Mononuclear cell (primary cell): Measurements from ENCODE around the gene DNAH1. TPM values are rescaled to one million over a fixed set of nuclear protein-coding genes. Genes with fewer than 3 reads are reported as not detected.

Experiments
- H3K27me3 ChIP-seq: 2 replicates; pipeline ENCODE4 v1.6.0; 2011; ENCODE audit warnings: low read length, control low read depth; ENCODE audit not compliant: insufficient read depth
- H3K4me1 ChIP-seq: 2 replicates; pipeline ENCODE4 v1.5.1; 2011; ENCODE audit warnings: mild to moderate bottlenecking, low read length, control low read depth; ENCODE audit not compliant: insufficient read depth
- H3K4me3 ChIP-seq: 2 replicates; pipeline ENCODE4 v1.5.1; 2011; ENCODE audit warnings: mild to moderate bottlenecking, low read length, moderate library complexity
- H3K9me3 ChIP-seq: 2 replicates; pipeline ENCODE4 v1.5.1; 2011; ENCODE audit warnings: low read depth, mild to moderate bottlenecking, control low read depth, low read length
- total RNA-seq: library from RNA; depleted of rRNA; stranded (reverse); fragments of >200 nt; gene quantifications from one replicate; pipeline ENCODE4 v1.2.3, GENCODE V29; 2012

The DNAH1 gene
- total RNA-seq, 1 donor = 20.9 TPM

DNA sequence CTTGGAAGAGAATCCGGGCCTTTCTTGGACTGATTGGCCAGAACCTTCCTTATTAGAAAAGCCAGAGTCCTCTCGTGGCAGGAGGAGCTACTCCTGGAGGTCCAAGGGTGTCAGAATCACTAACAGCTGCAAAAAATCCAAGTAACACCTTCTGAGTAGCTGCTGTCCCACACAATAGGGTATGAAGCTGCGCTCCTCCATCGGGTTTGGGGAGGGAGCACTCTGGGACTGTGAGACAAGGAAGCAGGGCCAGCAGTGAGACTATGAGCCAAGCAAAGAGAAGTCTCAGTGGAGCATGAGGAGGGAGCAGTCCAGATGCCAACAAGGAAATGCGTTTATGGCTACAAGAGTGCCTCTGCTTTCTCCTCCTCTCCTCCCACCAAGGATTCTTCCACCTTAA, 107.1 kb downstream of the DNAH1 start:
- Histone ChIP-seq H3K9me3 (no peaks in the 10 kb centered on the region), H3K27me3 (no peaks in the 10 kb centered on the region), H3K4me3 (no peak overlapping the region), H3K4me1 (no peaks in the 10 kb centered on the region)

DNA sequence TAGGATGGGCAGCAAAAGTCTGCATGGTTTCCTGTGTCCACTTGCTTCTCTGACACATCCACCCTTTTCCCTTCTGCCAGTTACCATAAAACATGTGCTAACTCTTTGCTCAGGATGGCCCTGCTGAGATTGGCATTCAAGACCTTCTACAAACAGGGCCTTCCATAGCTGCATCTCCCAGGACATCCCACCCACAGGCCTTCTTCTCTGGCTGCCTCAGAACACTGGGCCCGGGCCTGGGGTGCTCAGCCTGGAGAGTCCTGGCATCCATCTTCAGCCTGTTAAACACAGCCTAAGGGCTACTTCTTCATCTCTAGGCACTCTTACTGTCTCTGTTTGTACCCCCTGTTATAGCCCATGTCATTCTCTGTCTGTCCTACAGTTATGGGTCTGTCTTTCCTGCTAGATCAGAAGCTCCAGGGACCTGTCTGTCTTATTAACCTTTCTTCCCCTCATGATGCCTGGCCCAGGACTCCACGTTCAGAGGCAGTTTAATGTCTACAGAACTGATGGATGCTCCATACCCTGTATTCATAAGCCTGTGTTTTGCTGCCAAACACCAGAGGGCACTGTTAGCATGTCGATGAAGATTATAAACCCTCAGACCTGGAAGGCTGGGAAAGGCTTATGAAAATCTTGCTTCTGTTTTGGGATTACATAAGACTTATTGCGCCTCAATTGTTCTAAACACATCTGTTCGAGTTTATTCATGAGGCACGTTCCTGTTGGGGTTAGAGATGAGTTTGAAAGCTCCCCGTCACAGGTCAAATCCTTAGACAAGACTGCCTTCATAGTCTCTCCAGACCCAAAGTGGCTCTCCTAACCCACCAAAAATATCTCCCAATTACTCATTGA, 112.3 kb downstream of the DNAH1 start:
- Histone ChIP-seq H3K4me3 (no peak overlapping the region), H3K9me3 (no peaks in the 10 kb centered on the region)

DNA sequence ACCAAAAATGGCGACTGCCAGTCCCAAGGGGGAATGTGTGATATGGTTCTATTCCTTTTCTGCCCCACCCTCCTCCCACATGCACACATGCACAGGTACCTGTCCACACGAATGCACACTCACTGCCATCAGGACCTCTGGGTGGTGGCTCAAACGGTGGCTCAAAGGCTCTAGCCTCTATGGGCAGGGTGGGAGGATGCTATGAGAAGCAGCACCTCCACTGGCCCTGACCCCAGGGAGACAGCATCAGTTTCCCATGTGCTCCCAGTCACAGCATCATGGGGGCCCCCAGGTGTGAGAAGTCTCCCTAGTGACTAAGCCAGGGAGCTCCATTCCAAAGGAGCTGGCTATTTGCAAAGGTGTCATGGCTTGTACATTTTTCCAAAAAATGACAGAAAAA, 112.9 kb downstream of the DNAH1 start:
- Histone ChIP-seq H3K4me3 (no peak overlapping the region), H3K4me1 (peaks cover 18% of the 10 kb centered on the region), H3K9me3 (no peaks in the 10 kb centered on the region), H3K27me3 (no peaks in the 10 kb centered on the region)

More for the DNA sequence above, 112.3 kb downstream of the DNAH1 start:
- no peaks in the 10 kb centered on the region for H3K27me3 ChIP-seq
- peaks cover 14% of the 10 kb centered on the region for H3K4me1 ChIP-seq

DNA sequence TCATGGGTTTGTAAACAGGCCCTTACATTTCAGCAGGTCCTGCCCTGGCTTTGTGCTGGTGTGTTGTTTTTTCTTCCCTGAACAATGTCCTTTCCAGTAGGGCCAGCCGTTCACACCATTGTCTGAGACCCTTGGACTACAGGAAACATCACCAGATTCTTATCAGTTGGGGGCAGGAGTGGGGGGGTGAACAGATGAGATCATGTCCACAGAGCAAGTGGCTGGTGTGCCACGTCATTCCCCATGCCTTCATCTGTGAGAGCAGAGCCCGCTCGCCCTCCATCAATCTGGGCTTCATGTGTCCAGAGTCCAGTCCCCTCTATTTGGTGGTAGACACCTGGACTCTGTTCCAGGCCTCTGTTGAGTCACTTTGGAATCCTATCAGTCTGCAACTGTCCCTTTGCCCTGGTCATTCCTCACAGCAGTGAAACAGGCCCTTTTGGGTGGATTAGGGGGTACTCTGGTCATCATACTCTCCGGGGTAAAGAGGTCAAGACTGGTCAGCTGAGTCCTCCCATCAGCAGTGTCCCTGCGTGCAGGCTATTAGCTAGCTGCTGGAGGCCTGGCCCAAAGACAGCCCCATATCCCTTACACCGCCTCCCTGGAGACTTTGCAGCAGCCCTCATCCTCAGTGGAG, 113.8 kb downstream of the DNAH1 start:
- Histone ChIP-seq H3K9me3 (no peaks in the 10 kb centered on the region), H3K27me3 (no peaks in the 10 kb centered on the region), H3K4me1 (peaks cover 18% of the 10 kb centered on the region), H3K4me3 (no peak overlapping the region)

DNA sequence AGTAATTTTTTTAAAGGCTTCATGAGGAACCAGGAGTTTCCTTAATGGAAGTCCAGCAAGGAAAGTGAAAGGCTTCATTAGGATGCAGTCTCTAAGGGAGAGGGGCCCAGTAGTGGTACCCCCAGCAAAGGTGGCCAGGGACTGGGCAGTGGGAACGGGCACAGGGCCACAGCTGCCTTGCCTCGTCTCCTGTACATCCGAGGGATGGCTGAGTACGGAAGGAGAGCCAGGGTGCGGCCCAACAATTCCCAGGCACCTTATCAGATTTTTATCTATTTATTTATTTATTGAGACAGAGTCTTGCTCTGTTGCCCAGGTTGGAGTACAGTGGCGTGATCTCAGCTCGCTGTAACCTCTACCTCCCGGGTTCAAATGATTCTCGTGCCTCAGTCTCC, 114.3 kb downstream of the DNAH1 start:
- Histone ChIP-seq H3K4me1 (peaks cover 18% of the 10 kb centered on the region), H3K9me3 (no peaks in the 10 kb centered on the region), H3K27me3 (no peaks in the 10 kb centered on the region), H3K4me3 (no peak overlapping the region)

DNA sequence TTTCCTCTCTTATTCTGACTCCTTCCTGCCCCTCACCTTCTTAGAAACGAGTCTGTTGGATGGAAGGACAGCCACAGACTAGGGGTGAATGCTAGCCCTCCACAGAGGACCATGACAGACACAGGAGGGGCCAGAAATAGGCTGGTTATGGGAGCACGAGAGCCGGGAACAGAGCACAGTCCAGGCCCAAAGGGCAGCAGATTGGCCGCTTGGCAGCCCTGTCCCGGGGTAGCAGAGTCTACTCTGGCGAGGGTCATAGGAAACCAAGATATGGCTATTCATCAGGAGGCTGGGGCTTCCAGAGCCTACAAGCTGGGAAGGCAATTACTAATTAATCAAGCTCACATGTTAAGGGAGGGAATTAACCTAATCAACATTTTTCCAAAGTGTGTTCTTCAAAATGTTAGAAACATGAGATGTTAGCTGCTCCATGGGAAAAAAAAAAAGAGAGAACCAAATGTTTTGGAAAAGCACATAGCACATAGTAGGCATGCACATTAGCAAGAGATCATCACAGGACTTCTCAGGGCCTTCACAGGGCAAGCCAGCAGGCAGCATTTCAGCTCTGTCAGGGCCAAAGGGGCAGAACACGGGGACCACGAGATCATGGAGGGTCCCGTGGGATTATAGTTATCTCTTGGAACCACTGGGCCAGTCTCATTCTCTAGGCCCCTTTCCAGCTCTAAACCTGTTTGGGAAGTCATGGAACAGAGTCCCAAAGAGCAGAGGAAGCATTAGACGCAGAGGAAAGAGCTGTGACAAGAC, 115.5 kb downstream of the DNAH1 start:
- Histone ChIP-seq H3K9me3 (no peaks in the 10 kb centered on the region), H3K4me3 (no peak overlapping the region), H3K4me1 (peaks cover 23% of the 10 kb centered on the region), H3K27me3 (no peaks in the 10 kb centered on the region)

DNA sequence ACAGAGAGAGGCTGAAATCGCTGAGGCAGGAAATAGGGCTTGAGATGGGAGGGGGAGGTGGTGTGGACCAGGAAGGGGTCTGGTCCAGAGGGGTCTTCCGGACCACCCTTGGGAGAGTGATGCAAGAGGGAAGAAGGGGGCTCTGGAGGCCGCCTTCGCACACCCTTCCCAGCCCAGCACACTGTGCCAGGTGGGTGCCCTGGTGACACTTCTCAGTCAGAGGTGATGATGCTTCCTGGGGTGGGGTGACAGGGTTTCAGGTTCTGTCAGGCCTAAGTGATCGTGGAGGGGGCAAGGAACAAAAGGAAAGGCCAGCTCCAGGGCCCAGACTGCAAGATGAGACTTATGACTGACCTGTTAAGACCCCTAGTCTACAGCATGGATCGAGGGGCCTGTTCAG, 116.1 kb downstream of the DNAH1 start:
- no peak overlapping the region for H3K4me3 ChIP-seq
- peaks cover 29% of the 10 kb centered on the region for H3K4me1 ChIP-seq
- H3K9me3 ChIP-seq = no peaks in the 10 kb centered on the region
- no peaks in the 10 kb centered on the region for H3K27me3 ChIP-seq

DNA sequence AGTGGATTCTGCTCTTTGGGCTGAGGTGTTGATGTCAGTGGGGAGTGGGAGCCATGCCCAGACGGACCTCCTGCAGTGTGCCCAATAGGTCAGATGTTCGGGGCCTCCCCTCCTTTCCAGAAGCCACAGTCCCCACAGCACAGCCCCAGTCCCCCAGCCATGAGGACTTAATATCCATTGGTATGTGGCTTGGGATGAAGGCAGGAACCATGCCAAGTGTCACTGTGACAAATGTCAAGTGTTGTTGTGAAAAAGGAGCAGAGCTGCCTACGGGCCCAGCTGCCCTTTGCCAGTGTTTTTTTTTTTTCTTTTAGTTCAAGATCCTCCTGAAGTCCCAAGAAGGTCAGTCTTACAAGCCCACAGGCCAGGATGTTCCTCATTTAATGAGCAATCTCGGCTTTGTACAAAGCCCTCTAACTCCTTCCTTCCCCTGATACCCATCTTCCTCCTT, 116.6 kb downstream of the DNAH1 start:
- H3K27me3 ChIP-seq = no peaks in the 10 kb centered on the region
- H3K4me3 ChIP-seq = no peak overlapping the region
- no peaks in the 10 kb centered on the region for H3K9me3 ChIP-seq
- H3K4me1 ChIP-seq = peaks cover 29% of the 10 kb centered on the region

DNA sequence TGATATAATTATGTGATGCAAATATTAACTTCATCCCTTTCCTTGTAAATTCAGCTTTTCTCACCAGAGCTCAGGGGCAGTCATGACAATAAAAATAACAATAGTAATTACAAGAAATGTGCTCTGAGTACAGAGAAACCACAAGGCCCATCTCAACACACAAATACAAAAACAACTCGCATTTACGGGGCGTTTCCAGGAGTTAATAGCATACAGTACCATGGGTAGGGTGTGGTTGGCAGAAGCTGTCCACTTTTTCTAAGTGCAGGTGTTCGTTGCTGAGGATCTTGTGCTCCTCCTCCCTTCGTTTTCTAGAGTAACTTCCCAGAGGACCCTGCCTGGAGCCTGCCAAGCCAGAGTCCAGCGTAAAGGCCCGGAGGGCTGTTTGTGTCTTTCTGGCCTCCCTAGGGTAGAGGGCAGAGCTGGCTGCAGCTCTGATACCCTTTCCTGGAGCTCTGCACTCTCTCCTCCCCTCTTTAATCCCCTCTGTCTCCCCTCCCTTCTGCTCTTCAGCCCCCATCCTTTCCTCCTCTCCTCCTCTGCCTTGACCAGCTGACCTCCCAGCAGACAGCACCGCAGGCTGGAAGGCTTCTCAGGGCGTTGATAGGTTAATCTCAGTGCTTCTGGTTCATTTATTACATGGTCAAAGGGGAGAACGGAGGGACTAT, 117.3 kb downstream of the DNAH1 start:
- H3K9me3 ChIP-seq = no peaks in the 10 kb centered on the region
- H3K4me3 ChIP-seq = no peak overlapping the region
- H3K4me1 ChIP-seq = peaks cover 29% of the 10 kb centered on the region
- H3K27me3 ChIP-seq = no peaks in the 10 kb centered on the region

DNA sequence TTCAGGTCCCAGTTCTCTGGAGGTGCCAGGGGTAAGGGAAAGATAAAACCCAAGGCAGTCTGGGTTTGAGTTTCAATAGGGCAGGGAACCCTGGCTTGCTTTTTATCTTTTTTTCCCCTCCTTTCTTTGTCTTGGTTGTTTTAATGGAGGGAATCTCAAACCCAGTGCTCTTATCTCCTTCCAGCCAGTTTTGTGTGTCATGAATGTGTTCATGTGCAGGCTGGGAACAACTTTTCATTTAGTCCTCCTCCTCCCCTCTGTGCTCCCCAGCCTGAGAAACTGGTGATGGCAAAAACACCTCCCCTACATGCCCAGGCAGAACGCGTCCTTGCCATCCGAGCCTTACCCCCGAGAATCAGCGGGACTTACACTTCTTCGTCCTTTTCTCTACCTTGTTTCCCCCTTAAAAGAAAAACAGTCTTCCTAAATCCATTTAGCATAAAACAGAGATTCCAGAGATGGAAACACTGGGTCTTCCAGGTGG, 117.9 kb downstream of the DNAH1 start:
- Histone ChIP-seq H3K27me3 (no peaks in the 10 kb centered on the region), H3K4me3 (no peak overlapping the region), H3K9me3 (no peaks in the 10 kb centered on the region), H3K4me1 (peaks cover 29% of the 10 kb centered on the region)

DNA sequence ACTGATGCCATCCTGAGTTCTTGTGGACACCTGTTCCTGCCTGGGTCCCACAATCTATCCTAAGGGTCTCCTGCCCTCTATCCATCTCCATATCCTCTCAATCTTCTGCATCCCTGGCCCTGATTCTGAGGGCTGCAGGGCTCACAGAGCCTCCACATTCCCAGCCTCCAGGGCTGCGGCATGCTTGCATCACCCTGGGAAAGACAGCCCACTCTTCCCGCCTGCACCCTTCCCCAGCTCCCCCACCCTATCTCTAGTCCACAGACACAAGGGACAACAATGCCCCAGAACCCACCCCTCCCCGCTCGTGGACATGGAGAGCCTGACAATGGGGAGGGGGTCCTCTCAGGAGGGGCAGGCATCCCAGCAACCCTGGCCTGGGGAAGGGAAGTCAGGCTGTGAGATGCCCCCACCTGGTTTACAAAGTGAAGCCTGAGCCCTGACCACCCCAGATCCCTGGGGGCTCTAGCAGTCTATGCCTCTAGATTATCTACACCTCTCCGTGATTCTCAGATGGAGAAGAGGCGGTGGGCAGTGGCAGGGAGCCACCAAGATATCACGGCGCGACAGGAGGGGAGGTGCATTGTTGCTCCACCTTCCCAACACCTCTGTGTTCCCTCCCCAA, 118.5 kb downstream of the DNAH1 start:
- Histone ChIP-seq H3K27me3 (no peaks in the 10 kb centered on the region), H3K4me1 (peaks cover 29% of the 10 kb centered on the region), H3K9me3 (no peaks in the 10 kb centered on the region), H3K4me3 (no peak overlapping the region)

DNA sequence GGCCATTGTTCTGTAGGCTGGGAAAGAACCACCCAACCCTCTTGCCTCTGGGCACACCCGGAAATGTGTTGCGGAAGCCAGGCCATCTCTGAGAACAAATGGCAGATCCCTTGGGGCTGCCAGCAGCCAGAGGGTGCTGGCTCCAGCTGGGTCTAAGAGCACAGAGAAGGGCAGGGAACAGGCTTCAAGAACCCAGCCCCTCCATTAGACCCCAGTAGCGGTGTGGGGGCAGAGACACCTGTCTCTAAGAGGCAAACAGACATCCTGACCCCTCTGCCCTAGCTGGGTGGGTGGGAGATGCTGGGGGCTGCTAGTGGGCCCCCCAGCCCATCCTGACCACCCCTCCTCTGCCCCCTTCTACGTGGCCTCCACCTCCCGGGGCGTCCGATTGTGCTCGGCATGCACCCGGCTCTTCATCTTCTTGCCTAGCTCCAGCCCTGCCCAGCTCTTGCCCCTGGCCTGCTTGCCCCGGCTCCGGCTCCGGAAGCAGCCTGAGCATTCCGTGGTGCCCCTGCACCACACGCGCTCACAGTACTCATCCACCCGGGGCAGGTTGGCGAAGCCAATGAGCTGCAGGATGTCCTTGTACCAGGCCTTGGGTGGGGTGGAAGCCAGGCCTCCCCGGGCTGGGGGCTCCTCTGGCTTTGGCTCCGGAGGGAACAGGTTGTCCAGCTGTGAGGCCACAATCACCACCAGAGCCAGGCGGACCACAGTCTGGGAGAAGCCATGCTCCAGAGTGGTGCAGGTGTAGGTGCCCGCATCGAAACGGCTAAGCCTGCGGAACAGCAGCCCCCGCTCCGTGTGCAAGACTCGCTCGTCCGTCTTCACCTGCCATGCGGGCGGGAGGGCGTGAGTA, 119.4 kb downstream of the DNAH1 start:
- Histone ChIP-seq H3K4me1 (peaks cover 29% of the 10 kb centered on the region), H3K9me3 (no peaks in the 10 kb centered on the region), H3K4me3 (no peak overlapping the region), H3K27me3 (no peaks in the 10 kb centered on the region)

DNA sequence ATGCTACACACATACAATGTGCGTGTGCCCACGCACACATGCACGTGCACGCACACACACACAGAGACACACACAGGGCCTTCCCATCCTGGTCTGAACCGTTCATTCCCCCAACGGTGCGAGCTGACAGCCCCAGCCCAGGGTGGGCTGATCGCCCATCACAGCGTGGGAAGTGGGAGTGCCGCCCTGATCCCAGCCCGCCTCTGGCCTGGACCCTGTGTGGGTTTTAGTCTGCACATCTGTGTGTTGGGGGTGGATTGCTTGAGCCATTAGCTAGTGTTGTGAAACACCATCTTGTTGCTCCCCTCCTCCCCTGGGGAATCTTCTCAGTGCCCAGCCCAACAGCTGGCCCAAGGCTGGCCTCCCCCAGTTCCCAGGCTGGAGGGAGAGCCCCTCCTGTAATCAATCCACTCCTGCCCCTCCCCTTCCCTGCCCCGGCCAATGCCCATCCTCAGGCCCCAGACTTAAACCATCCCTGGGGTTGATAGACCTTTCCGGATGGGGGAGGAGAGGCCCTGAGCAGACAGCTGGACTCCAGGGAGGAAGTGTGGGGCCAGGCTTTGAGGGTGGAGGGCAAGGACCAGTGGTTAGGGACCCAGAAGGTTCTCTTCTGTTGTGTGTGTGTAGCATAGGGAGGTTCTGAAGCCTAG, 120.5 kb downstream of the DNAH1 start:
- Histone ChIP-seq H3K4me1 (peaks cover 29% of the 10 kb centered on the region), H3K27me3 (no peaks in the 10 kb centered on the region), H3K4me3 (no peak overlapping the region), H3K9me3 (no peaks in the 10 kb centered on the region)
